K562 (cell line): ENCODE measurements around the gene SCARF2. TPM values are rescaled to one million over a fixed set of nuclear protein-coding genes. Genes with fewer than 3 reads are reported as not detected.

Source experiments
- ATAC-seq: fragments of 200-7000 bp; cut with Tn5 transposase; 3 replicates; pipeline ENCODE4 v1.9.1; 2020; ENCODE audit warnings: moderate library complexity
- BruUV-seq: library from RNA; stranded (reverse); fragments of 400-500 nt; replicated peaks from 2 replicates; lab custom pipeline; 2021; lab: Mats Ljungman, UMichigan
- CTCF ChIA-PET: fragments of 300-600 bp; formaldehyde crosslinking; extraction: SDS; loops from one replicate; lab custom pipeline; 2021; ENCODE audit warnings: low intra/inter-chr PET ratio; lab: Yijun Ruan, JAX
- POLR2A ChIA-PET: fragments of 300-600, 350-650 bp; sonication (Branson Sonifier 250); formaldehyde crosslinking; extraction: SDS; loops from one replicate; lab custom pipeline; 2021; ENCODE audit warnings: antibody characterized with exemption, inconsistent platforms; lab: Yijun Ruan, JAX
- DNase-seq, 4 experiments: peaks; one replicate each; pipeline versions ENCODE4 v3.0.0 to v3.0.0-alpha.2; 2011 to 2018; ENCODE audit warnings: low spot score in 3 of 4, mixed read lengths in 3 of 4; ENCODE audit errors: extremely low read depth in 1 of 4
- FAIRE-seq: peaks from 2 replicates; lab custom pipeline; 2011; peaks lifted over from hg19 to GRCh38; lab: Jason Lieb, UNC
- H2AFZ ChIP-seq: 2 replicates; pipeline ENCODE4 v1.6.0; 2011; ENCODE audit warnings: low read depth, low read length, control low read depth, inconsistent platforms
- H3K27ac ChIP-seq: fragments of 200-600 bp; 3 replicates; pipeline ENCODE4 v1.8.0; 2011; ENCODE audit warnings: low read depth, mild to moderate bottlenecking, control low read depth, inconsistent platforms, low read length, moderate library complexity, mixed read lengths; ENCODE audit errors: extremely low read depth
- H3K27me3 ChIP-seq, 2 experiments: fragments of 300-600 bp in 1 of 2; 2 replicates in 1 of 2; 3 replicates in 1 of 2; pipeline versions ENCODE4 v1.6.0 to v1.8.0; 2011; ENCODE audit warnings: inconsistent platforms in 2 of 2, low read length in 2 of 2, mild to moderate bottlenecking in 1 of 2, mixed read lengths in 1 of 2, moderate library complexity in 1 of 2; ENCODE audit not compliant: control insufficient read depth in 2 of 2, insufficient read depth in 2 of 2
- H3K36me3 ChIP-seq: fragments of 300-600 bp; 3 replicates; pipeline ENCODE4 v1.8.0; 2011; ENCODE audit warnings: mild to moderate bottlenecking, low read length, inconsistent platforms; ENCODE audit not compliant: control insufficient read depth, insufficient read depth
- H3K4me1 ChIP-seq, 2 experiments: fragments of 200-600 bp in 1 of 2; replicated peaks in 1 of 2; 2 replicates in 1 of 2; 3 replicates in 1 of 2; pipeline versions ENCODE4 v1.5.1 to v1.8.0; 2011; ENCODE audit warnings: inconsistent platforms in 2 of 2, low read length in 2 of 2, mild to moderate bottlenecking in 1 of 2, mixed read lengths in 1 of 2, moderate library complexity in 1 of 2; ENCODE audit not compliant: control insufficient read depth in 2 of 2, insufficient read depth in 2 of 2
- H3K4me2 ChIP-seq: 2 replicates; pipeline ENCODE4 v1.6.1; 2011; ENCODE audit warnings: low read length, control low read depth, inconsistent platforms, mixed read lengths; ENCODE audit not compliant: insufficient read depth
- H3K4me3 ChIP-seq: fragments of 200-600 bp; sonication (generic), shearing (Covaris generic); 2 replicates; pipeline ENCODE4 v1.5.1; 2016; ENCODE audit warnings: control low read depth, inconsistent platforms
- H3K79me2 ChIP-seq: fragments of 200-600 bp; 3 replicates; pipeline ENCODE4 v1.8.0; 2011; ENCODE audit warnings: low read length, inconsistent platforms; ENCODE audit not compliant: control insufficient read depth, insufficient read depth
- H3K9ac ChIP-seq, 2 experiments: 2 replicates each; pipeline versions ENCODE4 v1.6.0 to v1.6.1; 2011; ENCODE audit warnings: low read depth in 2 of 2, low read length in 2 of 2, control low read depth in 1 of 2, inconsistent platforms in 1 of 2, mild to moderate bottlenecking in 1 of 2, mixed read lengths in 1 of 2; ENCODE audit not compliant: insufficient read depth in 1 of 2
- H3K9me1 ChIP-seq: one replicate; pipeline ENCODE4 v1.6.0; 2011; ENCODE audit warnings: inconsistent platforms, mild to moderate bottlenecking, low read length, moderate library complexity; ENCODE audit not compliant: control insufficient read depth, insufficient read depth
- H3K9me3 ChIP-seq: replicated peaks from 2 replicates; pipeline ENCODE4 v1.5.1; 2011; ENCODE audit warnings: low read depth, low read length, inconsistent platforms; ENCODE audit not compliant: control insufficient read depth, insufficient read depth
- H4K20me1 ChIP-seq: replicated peaks from 2 replicates; pipeline ENCODE4 v1.6.1; 2011; ENCODE audit warnings: low read length, inconsistent platforms, mixed read lengths; ENCODE audit not compliant: control insufficient read depth, insufficient read depth
- CEBPG ChIP-seq, 3 experiments: fragments of 200-800 bp in 1 of 3; sonication (Bioruptor generic) in 1 of 3; sonication (generic) in 1 of 3; formaldehyde crosslinking in 1 of 3; IDR thresholded peaks in 2 of 3; conservative IDR thresholded peaks in 1 of 3; 2 replicates each; pipeline versions ENCODE4 v1.6.1 to v1.8.0; 2016 to 2022; ENCODE audit warnings: missing compliant biosample characterization in 2 of 3, missing genetic modification characterization in 2 of 3, mild to moderate bottlenecking in 1 of 3, missing genetic modification reagents in 1 of 3
- ETV5 ChIP-seq: sonication (generic); formaldehyde crosslinking; IDR thresholded peaks from 2 replicates; pipeline ENCODE4 v1.4.0; 2020; ENCODE audit warnings: low read depth, mild to moderate bottlenecking, missing genetic modification reagents
- FOXA1 ChIP-seq: fragments of 450-650 bp; IDR thresholded peaks from 2 replicates; pipeline ENCODE4 v1.6.1; 2016; ENCODE audit warnings: mild to moderate bottlenecking, borderline replicate concordance
- FOXP1 ChIP-seq: sonication (generic); formaldehyde crosslinking; IDR thresholded peaks from 2 replicates; pipeline ENCODE4 v1.8.0; 2022; ENCODE audit warnings: mild to moderate bottlenecking, missing genetic modification reagents
- GATA2 ChIP-seq: sonication (generic); formaldehyde crosslinking; IDR thresholded peaks from 2 replicates; pipeline ENCODE4 v1.4.0; 2020; ENCODE audit warnings: mild to moderate bottlenecking, missing genetic modification reagents
- GATAD2A ChIP-seq: fragments of 450-650 bp; IDR thresholded peaks from 2 replicates; pipeline ENCODE4 v1.6.1; 2017
- HDAC3 ChIP-seq: fragments of 450-650 bp; IDR thresholded peaks from 2 replicates; pipeline ENCODE4 v1.6.1; 2018; ENCODE audit warnings: borderline replicate concordance, mild to moderate bottlenecking, moderate library complexity; ENCODE audit not compliant: partially characterized antibody
- JUND ChIP-seq, 2 experiments: IDR thresholded peaks; 2 replicates in 1 of 2; 3 replicates in 1 of 2; pipeline ENCODE4 v1.6.1; 2011; ENCODE audit warnings: borderline replicate concordance in 2 of 2, low read depth in 2 of 2, low read length in 2 of 2, improper control_type of control experiment in 1 of 2, missing biosample characterization in 1 of 2, missing genetic modification characterization in 1 of 2, missing genetic modification reagents in 1 of 2
- LARP7 ChIP-seq: fragments of 450-650 bp; IDR thresholded peaks from 2 replicates; pipeline ENCODE4 v1.6.1; 2016
- MTA3 ChIP-seq: fragments of 450-650 bp; formaldehyde crosslinking; IDR thresholded peaks from 2 replicates; pipeline ENCODE4 v1.6.1; 2017; ENCODE audit warnings: mild to moderate bottlenecking, borderline replicate concordance
- PML ChIP-seq: IDR thresholded peaks from 2 replicates; pipeline ENCODE4 v1.6.1; 2012; ENCODE audit warnings: low read length, inconsistent platforms
- SAFB ChIP-seq: fragments of 200-400 bp; formaldehyde crosslinking; IDR thresholded peaks from 2 replicates; pipeline ENCODE4 v1.6.1; 2017; ENCODE audit warnings: low read depth, low read length, borderline replicate concordance
- SAFB2 ChIP-seq: fragments of 200-400 bp; formaldehyde crosslinking; IDR thresholded peaks from 2 replicates; pipeline ENCODE4 v1.6.1; 2018; ENCODE audit warnings: borderline replicate concordance, low read length, low read depth, moderate library complexity; ENCODE audit not compliant: severe bottlenecking
- SMARCE1 ChIP-seq: fragments of 450-650 bp; IDR thresholded peaks from 2 replicates; pipeline ENCODE4 v1.7.1; 2016; ENCODE audit warnings: mild to moderate bottlenecking
- TBP ChIP-seq: optimal IDR thresholded peaks from 2 replicates; pipeline ENCODE3; 2011; ENCODE audit warnings: low read depth, low read length, improper control_type of control experiment
- ZBTB8A ChIP-seq: fragments of 450-650 bp; IDR thresholded peaks from 2 replicates; pipeline ENCODE4 v1.6.1; 2018; ENCODE audit warnings: mild to moderate bottlenecking, moderate library complexity; ENCODE audit not compliant: partially characterized antibody
- ZNF121 ChIP-seq: sonication (generic); formaldehyde crosslinking; conservative IDR thresholded peaks from 2 replicates; pipeline ENCODE4 v1.8.0; 2022; ENCODE audit warnings: missing genetic modification reagents
- ZNF175 ChIP-seq: fragments of 200-800 bp; sonication (Bioruptor generic); IDR thresholded peaks from 2 replicates; pipeline ENCODE4 v1.6.1; 2016; ENCODE audit warnings: low read depth, mild to moderate bottlenecking, missing genetic modification characterization, missing compliant biosample characterization
- ZNF263 ChIP-seq: sonication (generic); formaldehyde crosslinking; IDR thresholded peaks from 2 replicates; pipeline ENCODE4 v1.8.0; 2022; ENCODE audit warnings: mild to moderate bottlenecking, missing genetic modification reagents, borderline replicate concordance
- ZNF398 ChIP-seq: fragments of 250-450 bp; sonication (Bioruptor Pico); IDR thresholded peaks from 2 replicates; pipeline ENCODE4 v1.8.0; 2021; ENCODE audit warnings: moderate library complexity, mild to moderate bottlenecking, inconsistent platforms
- ZNF444 ChIP-seq: fragments of 250-450 bp; sonication (Bioruptor Pico); IDR thresholded peaks from 2 replicates; pipeline ENCODE4 v1.4.0; 2020; ENCODE audit warnings: mild to moderate bottlenecking, moderate library complexity
- WGBS: fragments of 100-300 bp; shearing (Covaris generic); methylation state at CpG from one replicate; pipeline ENCODE4 v1.1.6; 2016; ENCODE audit warnings: low coverage, mixed read lengths; ENCODE audit not compliant: insufficient coverage; ENCODE audit errors: missing lambda C conversion rate; 5-methylcytosine and 5-hydroxymethylcytosine counted together
- in situ Hi-C: fragments of 300-500 bp; cut with MboI; formaldehyde crosslinking; loops from 4 replicates; pipeline ENCODE4 v1.15.0; 2018; ENCODE audit warnings: inconsistent platforms, mixed read lengths
- intact Hi-C: fragments of 100-400 bp; cut with micrococcal nuclease; formaldehyde crosslinking; loops from 2 replicates; pipeline ENCODE4 v1.14.2; 2022
- polyA plus RNA-seq, 8 experiments: library from polyadenylated mRNA; depleted of rRNA in 4 of 8; stranded (reverse) in 5 of 8; unstranded in 3 of 8; fragments of >200 nt; fragmentation: Nextera tagmentation in 2 of 8; fragmentation: Illumina TruSeq in 1 of 8; extraction: Ambion mirVana in 2 of 8; extraction: Trizol in 1 of 8; gene quantifications; 2 replicates each; pipeline versions ENCODE4 v1.2.1 to v1.2.3, GENCODE V29; 2011 to 2014; ENCODE audit warnings: inconsistent platforms in 1 of 8, missing spikeins in 1 of 8
- total RNA-seq, 7 experiments: library from RNA; depleted of rRNA in 6 of 7; stranded (reverse); fragments of >200 nt in 6 of 7; fragmentation: Illumina TruSeq in 2 of 7; extraction: Trizol in 2 of 7; gene quantifications; 2 replicates each; pipeline versions ENCODE4 v1.2.1 to v1.2.3, GENCODE V29; 2011 to 2021; ENCODE audit warnings: low replicate concordance in 1 of 7

SCARF2 gene
- total and polyA plus RNA-seq, 9 of the 15 experiments (the other 6 are each of a cell fraction or from before 2014, with no cell fraction given) = 0.06 to 0.32 (median 0.21) TPM; not detected in 5

DNA sequence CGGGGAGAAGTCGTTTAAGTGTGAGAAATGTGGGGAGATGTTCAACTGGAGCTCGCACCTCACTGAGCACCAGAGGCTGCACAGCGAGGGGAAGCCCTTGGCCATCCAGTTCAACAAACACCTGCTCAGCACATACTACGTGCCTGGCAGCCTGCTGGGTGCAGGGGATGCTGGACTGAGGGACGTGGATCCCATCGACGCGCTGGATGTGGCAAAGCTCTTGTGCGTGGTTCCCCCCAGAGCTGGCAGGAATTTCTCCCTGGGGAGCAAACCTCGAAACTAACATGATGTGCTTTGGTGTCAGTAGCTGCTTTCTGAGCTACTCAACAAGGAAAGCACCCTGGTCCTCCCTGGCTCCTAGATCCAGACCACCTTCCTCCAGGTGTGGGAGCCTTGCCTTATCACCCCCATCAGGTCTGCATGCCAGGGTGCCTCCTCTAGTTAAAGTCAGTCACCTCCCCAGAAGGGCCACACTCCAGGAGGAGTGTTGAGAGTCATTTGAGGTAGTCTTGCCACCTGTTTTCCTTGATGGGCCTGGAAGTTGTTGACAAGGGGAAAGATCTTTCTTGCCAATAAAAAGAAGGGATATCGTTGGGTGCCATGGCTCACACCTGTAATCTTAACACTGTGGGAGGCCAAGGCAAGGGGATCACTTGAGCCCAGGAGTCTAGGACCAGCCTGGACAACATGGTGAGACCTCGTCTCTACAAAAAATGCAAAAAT, 30.8 kb downstream of the SCARF2 start:
- FAIRE-seq = no peak
- peak in 1 of 4 experiments; percentile 47 for DNase-seq
- peaks cover 3% of the 10 kb centered on the region for H3K9me1 ChIP-seq
- TF ChIP-seq ZNF444 (CRISPR knock-in tag) (no peak), LARP7 (no peak), HDAC3 (no peak), SAFB (no peak), GATA2 (peak; percentile 16; the same call in 1 of the 2 replicates), ETV5 (CRISPR knock-in tag) (no peak), SAFB2 (no peak), ZBTB8A (no peak), TBP (no peak), ZNF398 (CRISPR knock-in tag) (no peak), ZNF263 (0 out of 2 replicates have a peak, but pooled peaks have one; percentile 39), GATAD2A (no peak), FOXA1 (no peak), MTA3 (0 out of 2 replicates have a peak, but pooled peaks have one; percentile 21), PML (no peak), ZNF175 (CRISPR knock-in tag) (no peak), ZNF121 (CRISPR knock-in tag) (no peak), CEBPG (CRISPR knock-in tag; IDR thresholded peaks at IDR 0.05) (0 out of 2 replicates have a peak, but pooled peaks have one; percentile 2), CEBPG (tag; conservative IDR thresholded peaks at IDR 0.05 in 1 of 2, IDR thresholded peaks at IDR 0.05 in 1 of 2) (no peak), JUND (IDR thresholded peaks at IDR 0.05; ENCODE audit: borderline replicate concordance, low read depth, low read length) (no peak), JUND (tag; IDR thresholded peaks at IDR 0.05; ENCODE audit: borderline replicate concordance, low read depth, low read length) (no peak), FOXP1 (CRISPR knock-in tag) (peak; percentile 46; the same call in 1 of the 2 replicates), SMARCE1 (no peak)

More for the DNA sequence above, 30.8 kb downstream of the SCARF2 start:
- peaks cover 47% of the 10 kb centered on the region; the same call in 2 of the 3 replicates for H3K36me3 ChIP-seq
- no peak overlapping the region for H2AFZ ChIP-seq
- in situ Hi-C loops (loop anchor here (25.0 kb wide), 2 partner anchors 280 to 1870 kb away; partner anchors contain the start of gene TMEM191B), intact Hi-C loops (no loop called here)
- 79% methylated on average over 13 of the region's 13 CpGs for WGBS
- H3K4me3 ChIP-seq = no peak overlapping the region
- ChIA-PET CTCF (no interaction called here), POLR2A (interaction anchor here (0.6 to 8.9 kb wide), 10 partner anchors 8 to 1297 kb away, joined by 3 to 84 read pairs (median 4); partner anchors contain the start of gene ZNF74)
- BruUV-seq = TSS peak; percentile 43
- H3K79me2 ChIP-seq = no peaks in the 10 kb centered on the region
- H3K4me2 ChIP-seq = no peak overlapping the region
- H3K27ac ChIP-seq = no peak overlapping the region
- H3K9me3 ChIP-seq = no peaks in the 10 kb centered on the region
- ATAC-seq = no peak
- H3K27me3 ChIP-seq = no peaks in the 10 kb centered on the region
- no peaks in the 10 kb centered on the region for H4K20me1 ChIP-seq
- peak overlapping the region in 1 of 2 experiments; percentile 33; a peak in 1 of 4 replicates for H3K9ac ChIP-seq
- peaks cover 0 to 8% of the 10 kb centered on the region in 2 experiments; a peak in 2 of 5 replicates for H3K4me1 ChIP-seq
